Measurements from ENCODE around the gene RNF40.

- TF ChIP-seq CTCF (IDR thresholded peaks at IDR 0.05; ENCODE audit: poor library complexity, severe bottlenecking) (no peak), TAF1 (IDR thresholded peaks at IDR 0.05; ENCODE audit: low read depth) (no peak), MXI1 (conservative IDR thresholded peaks at IDR 0.05; ENCODE audit: poor library complexity, severe bottlenecking) (no peak), RAD21 (conservative IDR thresholded peaks at IDR 0.05) (no peak), REST (IDR thresholded peaks at IDR 0.05; ENCODE audit: borderline replicate concordance) (no peak), EZH2 (IDR thresholded peaks at IDR 0.05; ENCODE audit: borderline replicate concordance, insufficient read depth, low read length, poor library complexity, severe bottlenecking) (no peak)
Measured at GRCh38 chr16:30740364-30741251, 21.5 kb upstream of the RNF40 start.
